MM.1S (cell line): ENCODE data around the gene RBL1.
A peak's percentile ranks its signal among the peaks of the same experiment; 100 is the strongest.

Experiments used
- DNase-seq: peaks from one replicate; pipeline ENCODE4 v3.0.0-alpha.2; 2015
- H2AFZ ChIP-seq: fragments of 300-600 bp; sonication (generic); 2 replicates; pipeline ENCODE4 v1.6.0; 2016; ENCODE audit warnings: antibody characterized with exemption, low read length
- H3F3A ChIP-seq: fragments of 300-600 bp; sonication (generic); 2 replicates; pipeline ENCODE4 v1.6.1; 2016; ENCODE audit warnings: mild to moderate bottlenecking, antibody characterized with exemption, low read length, moderate library complexity, mixed read lengths; ENCODE audit not compliant: insufficient read depth
- H3K27ac ChIP-seq: fragments of 300-600 bp; sonication (generic); 2 replicates; pipeline ENCODE4 v1.5.1; 2016; ENCODE audit warnings: mild to moderate bottlenecking, low read length
- H3K27me3 ChIP-seq: fragments of 300-600 bp; sonication (generic); replicated peaks from 2 replicates; pipeline ENCODE4 v1.6.0; 2016; ENCODE audit warnings: low read length; ENCODE audit not compliant: insufficient read depth
- H3K36me3 ChIP-seq: fragments of 300-600 bp; sonication (generic); replicated peaks from 2 replicates; pipeline ENCODE4 v1.6.1; 2016; ENCODE audit warnings: mild to moderate bottlenecking, low read length, mixed read lengths; ENCODE audit not compliant: insufficient read depth
- H3K4me1 ChIP-seq: fragments of 300-600 bp; sonication (generic); 2 replicates; pipeline ENCODE4 v1.6.1; 2016; ENCODE audit warnings: low read length, mixed read lengths
- H3K4me2 ChIP-seq: fragments of 300-600 bp; sonication (generic); 2 replicates; pipeline ENCODE4 v1.6.0; 2016; ENCODE audit warnings: low read depth, low read length
- H3K4me3 ChIP-seq: fragments of 300-600 bp; sonication (generic); 2 replicates; pipeline ENCODE4 v1.5.1; 2016; ENCODE audit warnings: low read length, mixed read lengths
- H3K79me2 ChIP-seq: fragments of 300-600 bp; sonication (generic); 2 replicates; pipeline ENCODE4 v1.6.1; 2016; ENCODE audit warnings: mixed run types, low read length, mixed read lengths
- H3K9ac ChIP-seq: fragments of 300-600 bp; sonication (generic); 2 replicates; pipeline ENCODE4 v1.6.1; 2016; ENCODE audit warnings: low read length, mixed read lengths
- H3K9me2 ChIP-seq: fragments of 300-600 bp; sonication (generic); replicated peaks from 2 replicates; pipeline ENCODE4 v1.6.1; 2016; ENCODE audit warnings: mild to moderate bottlenecking, low read length, mixed read lengths; ENCODE audit not compliant: insufficient read depth
- H3K9me3 ChIP-seq: fragments of 300-600 bp; sonication (generic); replicated peaks from 2 replicates; pipeline ENCODE4 v1.6.1; 2016; ENCODE audit warnings: mild to moderate bottlenecking, low read length, mixed read lengths; ENCODE audit not compliant: insufficient read depth
- H4K20me1 ChIP-seq: fragments of 300-600 bp; sonication (generic); 2 replicates; pipeline ENCODE4 v1.6.1; 2016; ENCODE audit warnings: mild to moderate bottlenecking, low read length, moderate library complexity, mixed read lengths; ENCODE audit not compliant: insufficient read depth
- CTCF ChIP-seq: fragments of 300-600 bp; sonication (generic); IDR thresholded peaks from 2 replicates; pipeline ENCODE4 v1.5.1; 2016; ENCODE audit warnings: antibody characterized with exemption, low read length, mixed read lengths
- EZH2 ChIP-seq: fragments of 300-600 bp; sonication (generic); optimal IDR thresholded peaks from 2 replicates; pipeline ENCODE3; 2017; ENCODE audit warnings: low read depth, mild to moderate bottlenecking, antibody characterized with exemption, low read length, mixed read lengths
- EZH2phosphoT487 ChIP-seq: fragments of 300-600 bp; sonication (generic); IDR thresholded peaks from 2 replicates; pipeline ENCODE4 v1.6.1; 2018; ENCODE audit warnings: antibody characterized with exemption, low read length

RBL1 gene

GRCh38 chr20:36951979-36952738 lies 143.6 kb downstream of the RBL1 start:
- peak overlapping the region; percentile 83 for H2AFZ ChIP-seq

GRCh38 chr20:36951198-36951978 lies 144.4 kb downstream of the RBL1 start, which contains the start of gene SAMHD1:
SAMHD1 (minus strand) TSS chr20:36951708; CDS start chr20:36951643, 65 bp downstream.
- H3K27me3 ChIP-seq: no peaks in the 10 kb centered on the region
- H3K4me2 ChIP-seq: peak within 1 kb of the TSS; percentile 86
- peak within 1 kb of the TSS; percentile 86 for H3K4me3 ChIP-seq
- no peak for TF ChIP-seq EZH2
- TF ChIP-seq EZH2phosphoT487: no peak
- TF ChIP-seq CTCF: no peak
- peak; percentile 100 for DNase-seq
- peak within 1 kb of the TSS; percentile 75 for H3K9ac ChIP-seq
- no peaks in the 10 kb centered on the region for H4K20me1 ChIP-seq
- peaks cover 45% of the 10 kb centered on the region for H3K79me2 ChIP-seq
- H3K9me2 ChIP-seq: no peaks in the 10 kb centered on the region
- H3K9me3 ChIP-seq: no peaks in the 10 kb centered on the region
- no peaks in the 10 kb centered on the region; the same call in 1 of the 2 replicates for H3K36me3 ChIP-seq
- peak within 1 kb of the TSS; percentile 56 for H3K27ac ChIP-seq
- H3K4me1 ChIP-seq: peaks cover 32% of the 10 kb centered on the region
- peak within 1 kb of the TSS; percentile 83 for H2AFZ ChIP-seq
- peaks cover 35% of the 10 kb centered on the region for H3F3A ChIP-seq

More at GRCh38 chr20:36951979-36952738, 143.6 kb downstream of the RBL1 start:
- H3K9me3 ChIP-seq: no peaks in the 10 kb centered on the region
- peak overlapping the region; percentile 47; the same call in 1 of the 2 replicates for H3K9ac ChIP-seq
- peak overlapping the region; percentile 58 for H3K4me3 ChIP-seq
- DNase-seq: no peak
- no peaks in the 10 kb centered on the region for H3K9me2 ChIP-seq
- no peaks in the 10 kb centered on the region for H3K36me3 ChIP-seq
- peaks cover 29% of the 10 kb centered on the region for H3K4me1 ChIP-seq
- H4K20me1 ChIP-seq: no peaks in the 10 kb centered on the region
- H3K27ac ChIP-seq: peak overlapping the region; percentile 9; the same call in 1 of the 2 replicates
- H3F3A ChIP-seq: peaks cover 28% of the 10 kb centered on the region
- TF ChIP-seq EZH2 (no peak), CTCF (no peak), EZH2phosphoT487 (no peak)
- H3K79me2 ChIP-seq: peaks cover 40% of the 10 kb centered on the region
- no peaks in the 10 kb centered on the region for H3K27me3 ChIP-seq
- H3K4me2 ChIP-seq: peak overlapping the region; percentile 73

- Histone ChIP-seq H3K9me3 (no peaks in the 10 kb centered on the region), H3K9me2 (no peaks in the 10 kb centered on the region), H3K36me3 (no peaks in the 10 kb centered on the region; the same call in 1 of the 2 replicates), H3K4me1 (peaks cover 33% of the 10 kb centered on the region), H2AFZ (peak overlapping the region; percentile 81), H3K27ac (peak overlapping the region; percentile 56; the same call in 1 of the 2 replicates), H3K27me3 (no peaks in the 10 kb centered on the region), H3K79me2 (peaks cover 49% of the 10 kb centered on the region), H3K9ac (peak overlapping the region; percentile 75), H3K4me2 (peak overlapping the region; percentile 86), H3F3A (peaks cover 35% of the 10 kb centered on the region), H3K4me3 (peak overlapping the region; percentile 86), H4K20me1 (no peaks in the 10 kb centered on the region)
- no peak for TF ChIP-seq CTCF
- no peak for TF ChIP-seq EZH2
- TF ChIP-seq EZH2phosphoT487: no peak
- DNase-seq: peak; percentile 31
These were observed 145.2 kb downstream of the RBL1 start for GRCh38 chr20:36950414-36951197.
